Thyroid gland (tissue), 4 donors: ENCODE data around the gene BARHL1. TPM values are rescaled to one million over a fixed set of nuclear protein-coding genes. Genes with fewer than 3 reads are reported as not detected.

Experiments used
- DNase-seq, 2 donors: peaks; one replicate each; pipeline ENCODE4 v3.0.0-alpha.2; 2019
- H3K27ac ChIP-seq, 3 donors: fragments of 200-600 bp; sonication (generic); 1 replicate in 2 of 3; 2 replicates in 1 of 3; pipeline ENCODE4 v1.5.1; 2016 to 2019; ENCODE audit warnings: mild to moderate bottlenecking in 1 of 3, moderate library complexity in 1 of 3
- H3K27me3 ChIP-seq: fragments of 200-600 bp; sonication (generic); one replicate; pipeline ENCODE4 v1.5.1; 2019
- H3K36me3 ChIP-seq, 2 donors: fragments of 200-600 bp; sonication (generic); one replicate each; pipeline ENCODE4 v1.5.1; 2016 to 2019
- H3K4me1 ChIP-seq, 2 donors: fragments of 200-600 bp; sonication (generic); one replicate each; pipeline ENCODE4 v1.5.1; 2017 to 2019
- H3K4me3 ChIP-seq, 3 donors: fragments of 200-600 bp; sonication (generic); replicated peaks in 1 of 3; 1 replicate in 2 of 3; 2 replicates in 1 of 3; pipeline ENCODE4 v1.5.1; 2016; ENCODE audit warnings: mild to moderate bottlenecking in 1 of 3
- H3K9me3 ChIP-seq: fragments of 200-600 bp; sonication (generic); one replicate; pipeline ENCODE4 v1.5.1; 2017
- POLR2A ChIP-seq, 2 donors: fragments of 450-650 bp; IDR thresholded peaks; one replicate each; pipeline ENCODE4 v1.6.1; 2017; ENCODE audit warnings: antibody characterized with exemption in 2 of 2, mild to moderate bottlenecking in 2 of 2, moderate library complexity in 1 of 2
- WGBS, 2 donors: methylation state at CpG; one replicate each; pipeline ENCODE4 v1.1.5; 2017; 5-methylcytosine and 5-hydroxymethylcytosine counted together
- intact Hi-C: fragments of 100-400 bp; cut with DNase I; formaldehyde crosslinking; loops from one replicate; pipeline ENCODE4 v1.15.1; 2023
- total RNA-seq, 4 donors: library from RNA; depleted of rRNA; stranded (reverse); fragments of >200 nt; gene quantifications; one replicate each; pipeline ENCODE4 v1.2.3, GENCODE V29; 2016
- TF ChIP-seq, protein P1 (sequence below), 6 experiments: fragments of 200-600 bp in 3 of 6; fragments of 450-650 bp in 3 of 6; sonication (generic) in 3 of 6; IDR thresholded peaks; one replicate each; pipeline ENCODE4 v1.5.1; 2016 to 2019; ENCODE audit warnings: antibody characterized with exemption in 6 of 6, mild to moderate bottlenecking in 2 of 6, inconsistent platforms in 1 of 6, moderate library complexity in 1 of 6

Gene BARHL1
- total RNA-seq, 4 donors from 2014 or later = not detected

DNA sequence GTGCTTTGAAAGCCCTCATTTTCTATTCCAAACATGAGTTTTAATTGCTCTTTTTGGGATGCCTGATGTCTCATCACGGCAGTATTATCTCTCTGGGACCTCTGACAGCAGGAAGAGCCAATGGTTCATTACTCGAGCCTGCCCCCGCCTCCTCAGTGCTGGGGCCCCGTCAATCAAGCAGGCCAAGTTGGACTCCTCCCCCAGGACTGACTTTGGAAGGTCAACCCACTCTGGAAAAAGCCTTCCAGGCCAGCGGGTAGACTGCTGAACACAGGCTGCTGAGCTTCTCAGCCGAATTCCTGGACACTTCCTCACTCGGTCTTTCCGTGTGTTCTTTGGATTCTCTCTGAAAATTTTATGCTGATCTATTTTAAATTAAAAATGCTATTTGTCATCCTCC is 9.5 kb upstream of the BARHL1 start:
- Histone ChIP-seq H3K27ac (no peak overlapping the region), H3K9me3 (no peaks in the 10 kb centered on the region), H3K27me3 (no peaks in the 10 kb centered on the region), H3K36me3 (no peaks in the 10 kb centered on the region), H3K4me1 (no peaks in the 10 kb centered on the region), H3K4me3 (no peak overlapping the region)
- TF ChIP-seq, protein P1, sequence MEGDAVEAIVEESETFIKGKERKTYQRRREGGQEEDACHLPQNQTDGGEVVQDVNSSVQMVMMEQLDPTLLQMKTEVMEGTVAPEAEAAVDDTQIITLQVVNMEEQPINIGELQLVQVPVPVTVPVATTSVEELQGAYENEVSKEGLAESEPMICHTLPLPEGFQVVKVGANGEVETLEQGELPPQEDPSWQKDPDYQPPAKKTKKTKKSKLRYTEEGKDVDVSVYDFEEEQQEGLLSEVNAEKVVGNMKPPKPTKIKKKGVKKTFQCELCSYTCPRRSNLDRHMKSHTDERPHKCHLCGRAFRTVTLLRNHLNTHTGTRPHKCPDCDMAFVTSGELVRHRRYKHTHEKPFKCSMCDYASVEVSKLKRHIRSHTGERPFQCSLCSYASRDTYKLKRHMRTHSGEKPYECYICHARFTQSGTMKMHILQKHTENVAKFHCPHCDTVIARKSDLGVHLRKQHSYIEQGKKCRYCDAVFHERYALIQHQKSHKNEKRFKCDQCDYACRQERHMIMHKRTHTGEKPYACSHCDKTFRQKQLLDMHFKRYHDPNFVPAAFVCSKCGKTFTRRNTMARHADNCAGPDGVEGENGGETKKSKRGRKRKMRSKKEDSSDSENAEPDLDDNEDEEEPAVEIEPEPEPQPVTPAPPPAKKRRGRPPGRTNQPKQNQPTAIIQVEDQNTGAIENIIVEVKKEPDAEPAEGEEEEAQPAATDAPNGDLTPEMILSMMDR (IDR thresholded peaks at IDR 0.05) = no peak
- TF ChIP-seq POLR2A (IDR thresholded peaks at IDR 0.05) = no peak
- intact Hi-C loops = no loop called here
- no peak for DNase-seq
- 47 to 49% methylated on average over 8 of the region's 8 CpGs for WGBS, 2 donors

DNA sequence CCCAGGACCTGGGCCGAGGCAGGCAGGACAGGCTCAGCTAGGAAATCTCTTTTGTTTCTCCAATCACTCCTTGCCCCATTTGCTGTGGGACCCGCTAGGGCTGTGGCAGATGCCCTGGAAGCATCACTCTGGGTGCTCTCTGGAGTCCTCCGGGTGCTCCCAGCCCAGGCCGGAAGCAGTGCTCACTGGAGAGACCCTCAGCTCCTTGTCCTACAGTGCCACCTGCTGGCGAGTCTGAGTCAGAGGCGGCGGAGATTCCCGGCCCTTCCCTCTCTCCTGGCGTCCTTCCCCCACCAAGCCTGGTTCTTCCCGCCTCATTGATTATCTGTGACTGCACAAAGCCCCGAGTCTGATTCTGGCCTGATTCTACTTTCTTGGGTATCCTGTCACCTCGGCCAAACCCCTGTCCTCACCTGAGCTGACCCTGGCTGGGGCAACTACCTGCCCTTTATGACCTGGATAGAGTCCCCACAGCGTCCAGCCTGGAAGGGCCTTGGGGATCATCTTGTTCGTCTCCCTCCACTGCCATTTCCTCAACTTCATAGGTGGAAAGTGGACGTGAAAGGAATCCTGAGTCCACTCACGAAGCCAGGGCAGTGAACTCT is 7.3 kb upstream of the BARHL1 start:
- Histone ChIP-seq H3K9me3 (no peaks in the 10 kb centered on the region), H3K36me3 (no peaks in the 10 kb centered on the region), H3K27ac (no peak overlapping the region), H3K4me3 (no peak overlapping the region), H3K27me3 (peaks cover 16% of the 10 kb centered on the region), H3K4me1 (no peaks in the 10 kb centered on the region)
- peak; percentile 76 to 80 for DNase-seq
- 10 to 14% methylated on average over 15 to 16 of the region's 16 CpGs for WGBS, 2 donors
- no peak for TF ChIP-seq POLR2A (IDR thresholded peaks at IDR 0.05)
- TF ChIP-seq, protein P1 (IDR thresholded peaks at IDR 0.05) = peak; percentile 41 to 90 (median 79)
- intact Hi-C loops = loop anchor here (2.0 to 5.0 kb wide), 2 partner anchors 66 to 168 kb away; partner anchors contain the start of gene TTF1

DNA sequence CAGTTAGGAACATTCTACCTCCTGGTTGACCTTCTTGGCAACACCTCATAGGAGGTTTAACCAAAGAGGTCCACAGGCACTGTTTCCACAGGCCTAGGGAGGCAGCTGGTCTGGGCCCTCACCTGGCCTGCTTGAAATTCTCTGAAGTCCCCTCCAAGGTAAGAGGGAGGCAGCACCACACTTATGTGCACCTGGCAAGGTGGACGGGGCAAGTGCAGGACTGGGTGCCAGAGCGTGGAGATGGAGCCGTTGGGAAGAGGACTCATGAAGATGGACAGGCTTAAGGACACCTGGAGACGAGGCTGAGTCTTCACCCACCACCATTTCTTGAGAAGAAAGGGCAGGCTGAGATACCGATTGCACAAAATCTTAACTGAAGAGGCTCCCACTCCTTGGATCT is 6.6 kb upstream of the BARHL1 start:
- 71 to 76% methylated on average over 5 of the region's 5 CpGs for WGBS, 2 donors
- H3K36me3 ChIP-seq = no peaks in the 10 kb centered on the region
- no peak for DNase-seq
- no peak overlapping the region for H3K4me3 ChIP-seq
- H3K27ac ChIP-seq = no peak overlapping the region
- H3K27me3 ChIP-seq = peaks cover 23% of the 10 kb centered on the region
- intact Hi-C loops = loop anchor here (2.0 to 5.0 kb wide), 2 partner anchors 67 to 169 kb away; partner anchors contain the start of gene TTF1
- no peak for TF ChIP-seq POLR2A (IDR thresholded peaks at IDR 0.05)
- TF ChIP-seq, protein P1 (IDR thresholded peaks at IDR 0.05) = no peak
- no peaks in the 10 kb centered on the region for H3K4me1 ChIP-seq
- H3K9me3 ChIP-seq = no peaks in the 10 kb centered on the region

DNA sequence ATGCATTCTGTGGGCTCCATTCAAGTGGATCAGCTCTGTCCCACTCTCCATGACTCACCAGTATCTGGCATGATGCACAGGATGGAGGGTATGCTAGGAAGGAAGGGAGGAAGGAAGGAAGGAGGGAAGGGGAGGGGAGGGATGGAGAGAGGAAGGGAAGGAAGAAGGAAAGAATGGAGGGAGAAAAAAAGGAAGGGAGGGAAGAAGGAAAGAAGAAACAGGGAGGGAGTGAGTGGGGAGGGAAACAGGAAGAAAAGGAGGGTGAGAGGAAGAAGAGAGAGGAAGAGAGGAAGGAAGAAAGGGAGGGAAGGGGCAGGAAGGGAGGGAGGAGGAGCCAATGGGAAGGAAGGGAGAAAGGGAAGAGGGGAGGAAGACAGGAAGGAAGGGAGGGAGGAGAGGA is 5.3 kb upstream of the BARHL1 start:
- Histone ChIP-seq H3K4me3 (no peak overlapping the region), H3K36me3 (no peaks in the 10 kb centered on the region), H3K27ac (no peak overlapping the region), H3K27me3 (peaks cover 28% of the 10 kb centered on the region), H3K4me1 (peaks cover 0 to 5% of the 10 kb centered on the region in 2 donors), H3K9me3 (no peaks in the 10 kb centered on the region)
- DNase-seq = no peak
- no peak for TF ChIP-seq POLR2A (IDR thresholded peaks at IDR 0.05)
- TF ChIP-seq, protein P1 (IDR thresholded peaks at IDR 0.05) = no peak
- intact Hi-C loops = loop anchor here (5.0 kb wide), 1 partner anchor 170 kb away; the partner anchor contains the start of gene TTF1

DNA sequence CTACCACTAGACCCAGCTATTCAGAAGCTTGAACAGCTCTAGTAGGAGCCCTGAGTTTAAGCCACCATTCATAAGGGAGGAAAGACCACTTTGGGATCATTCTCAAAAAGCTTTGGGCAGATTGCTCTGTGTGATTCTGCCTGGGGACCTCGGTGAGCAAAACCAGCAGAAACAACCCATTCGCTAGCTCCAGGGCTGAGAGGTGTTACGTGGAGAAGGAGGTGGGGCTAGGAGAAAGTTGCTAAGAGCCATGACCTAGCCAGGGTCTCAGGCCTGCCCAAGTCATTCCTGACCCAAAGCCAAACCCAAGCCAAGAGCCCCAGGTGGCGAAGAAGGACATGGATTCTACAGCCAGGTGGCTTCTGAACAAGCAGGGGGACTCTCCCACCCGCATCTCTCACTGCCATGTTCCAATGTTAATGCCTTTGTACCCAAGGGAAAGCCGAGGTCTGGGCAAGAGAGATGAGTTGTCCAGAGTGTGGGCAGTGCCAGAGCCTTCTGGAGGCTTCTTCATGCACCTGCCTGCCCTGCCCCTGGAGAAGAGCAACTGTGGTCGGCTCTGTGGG is 4.0 kb upstream of the BARHL1 start:
- peaks cover 35% of the 10 kb centered on the region for H3K27me3 ChIP-seq
- intact Hi-C loops = loop anchor here (5.0 kb wide), 1 partner anchor 171 kb away; the partner anchor contains the start of gene TTF1
- no peak overlapping the region for H3K27ac ChIP-seq
- H3K36me3 ChIP-seq = no peaks in the 10 kb centered on the region
- peaks cover 0 to 5% of the 10 kb centered on the region in 2 donors for H3K4me1 ChIP-seq
- no peaks in the 10 kb centered on the region for H3K9me3 ChIP-seq
- H3K4me3 ChIP-seq = no peak overlapping the region
- WGBS, 2 donors = 35 to 48% methylated on average over 7 of the region's 7 CpGs
- TF ChIP-seq, protein P1 (IDR thresholded peaks at IDR 0.05) = no peak
- TF ChIP-seq POLR2A (IDR thresholded peaks at IDR 0.05) = no peak
- no peak for DNase-seq
